NCI-H526 treated with DMSO at 0.1 percent for 48 hours (cell line): ENCODE data around the gene MTG2.

Experiments
- DNase-seq: peaks from one replicate; lab custom pipeline; 2025; lab: John Stamatoyannopoulos, UW

Gene MTG2

GRCh38 chr20:62162765-62163484 is 19.9 kb upstream of the MTG2 start:
- no peak for DNase-seq

GRCh38 chr20:62163485-62163865 is 19.4 kb upstream of the MTG2 start:
- DNase-seq: no peak

- DNase-seq: no peak
Measured at GRCh38 chr20:62163986-62164762, 18.7 kb upstream of the MTG2 start.

GRCh38 chr20:62164879-62165761 is 17.7 kb upstream of the MTG2 start:
- no peak for DNase-seq

GRCh38 chr20:62165762-62166399 is 16.9 kb upstream of the MTG2 start:
- DNase-seq: no peak

- no peak for DNase-seq
Measured at GRCh38 chr20:62167474-62167873, 15.4 kb upstream of the MTG2 start.

DNA sequence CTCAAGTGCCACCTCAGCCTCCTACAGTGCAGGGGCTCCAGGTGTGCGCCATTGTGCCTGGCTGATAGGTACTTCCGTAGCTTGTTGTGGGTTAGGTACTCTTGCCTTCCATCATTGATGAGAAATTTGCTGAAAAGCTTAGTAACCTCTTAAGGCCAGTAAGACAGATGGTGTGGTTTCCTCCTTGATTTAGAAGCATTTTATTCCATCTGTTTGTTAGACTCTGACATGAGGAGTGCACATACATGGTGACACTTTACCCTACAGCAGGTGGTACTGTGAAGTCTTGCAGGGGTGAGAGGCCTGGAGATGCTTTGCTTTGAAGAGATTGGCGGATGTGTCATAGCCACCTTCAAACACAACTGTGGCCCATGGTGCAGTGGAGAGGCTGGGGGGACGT is 14.8 kb upstream of the MTG2 start:
- DNase-seq: no peak

- no peak for DNase-seq
Measured at GRCh38 chr20:62168890-62169435, 13.9 kb upstream of the MTG2 start.

DNA sequence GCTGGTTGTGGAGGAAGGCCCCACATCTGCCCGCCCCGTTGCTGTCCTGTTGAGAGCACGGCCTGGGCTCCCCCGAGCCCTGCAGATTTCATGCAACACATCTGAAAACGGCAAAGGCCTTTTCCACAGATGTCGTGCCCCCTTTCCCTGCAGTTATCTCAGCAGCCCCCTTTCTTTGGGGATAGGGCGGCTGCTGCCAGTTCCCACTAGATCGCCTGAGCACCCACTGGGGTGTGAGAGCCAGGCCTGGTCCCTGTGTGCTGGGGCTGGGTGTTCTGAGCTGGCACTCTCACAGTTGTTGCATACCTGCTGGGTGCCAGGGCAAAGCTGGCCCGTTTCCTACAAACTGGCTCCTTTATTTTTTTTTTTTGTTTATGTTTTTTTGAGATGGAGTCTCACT is 12.3 kb upstream of the MTG2 start:
- DNase-seq: no peak

- no peak for DNase-seq
Measured at GRCh38 chr20:62171245-62171644, 11.6 kb upstream of the MTG2 start.

- no peak for DNase-seq
Measured at GRCh38 chr20:62172666-62173065, 10.2 kb upstream of the MTG2 start.

DNA sequence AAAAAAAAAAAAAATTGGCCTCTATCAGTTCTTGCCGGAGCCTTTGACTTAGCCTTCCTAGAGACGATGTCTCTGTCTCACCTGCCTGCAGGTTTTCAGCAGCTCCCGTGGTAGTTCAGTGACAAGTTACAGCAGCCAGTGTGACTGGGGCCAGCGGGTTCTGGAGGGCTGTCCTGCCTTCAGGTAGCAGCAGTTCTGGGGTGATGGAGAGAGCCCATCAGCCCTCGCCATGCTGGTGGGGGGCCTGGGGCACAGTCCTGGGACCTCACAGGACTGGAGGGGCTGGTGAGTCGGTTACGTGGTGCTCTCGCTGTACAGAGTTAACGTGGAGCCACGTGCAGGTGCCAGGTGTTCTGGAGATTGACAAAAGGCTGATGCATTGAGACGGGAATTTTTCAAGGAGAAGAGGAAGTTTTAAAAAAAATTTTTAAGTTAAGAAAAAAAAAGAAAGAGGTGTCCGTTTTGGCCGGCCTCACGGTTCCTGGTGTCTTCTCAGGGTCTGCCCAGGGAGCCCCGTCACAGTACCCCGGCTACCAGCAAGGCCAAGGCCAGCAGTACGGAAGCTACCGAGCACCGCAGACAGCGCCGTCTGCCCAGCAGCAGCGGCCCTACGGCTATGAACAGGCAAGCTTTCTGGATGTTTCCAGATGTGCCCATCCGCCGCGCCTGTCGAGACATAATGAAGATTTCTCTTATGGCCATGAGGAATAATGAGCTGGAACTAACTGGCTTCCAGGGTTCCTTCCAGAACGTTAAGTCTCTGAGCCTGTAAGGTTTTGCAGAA is 8.6 kb upstream of the MTG2 start:
- DNase-seq: no peak

DNA sequence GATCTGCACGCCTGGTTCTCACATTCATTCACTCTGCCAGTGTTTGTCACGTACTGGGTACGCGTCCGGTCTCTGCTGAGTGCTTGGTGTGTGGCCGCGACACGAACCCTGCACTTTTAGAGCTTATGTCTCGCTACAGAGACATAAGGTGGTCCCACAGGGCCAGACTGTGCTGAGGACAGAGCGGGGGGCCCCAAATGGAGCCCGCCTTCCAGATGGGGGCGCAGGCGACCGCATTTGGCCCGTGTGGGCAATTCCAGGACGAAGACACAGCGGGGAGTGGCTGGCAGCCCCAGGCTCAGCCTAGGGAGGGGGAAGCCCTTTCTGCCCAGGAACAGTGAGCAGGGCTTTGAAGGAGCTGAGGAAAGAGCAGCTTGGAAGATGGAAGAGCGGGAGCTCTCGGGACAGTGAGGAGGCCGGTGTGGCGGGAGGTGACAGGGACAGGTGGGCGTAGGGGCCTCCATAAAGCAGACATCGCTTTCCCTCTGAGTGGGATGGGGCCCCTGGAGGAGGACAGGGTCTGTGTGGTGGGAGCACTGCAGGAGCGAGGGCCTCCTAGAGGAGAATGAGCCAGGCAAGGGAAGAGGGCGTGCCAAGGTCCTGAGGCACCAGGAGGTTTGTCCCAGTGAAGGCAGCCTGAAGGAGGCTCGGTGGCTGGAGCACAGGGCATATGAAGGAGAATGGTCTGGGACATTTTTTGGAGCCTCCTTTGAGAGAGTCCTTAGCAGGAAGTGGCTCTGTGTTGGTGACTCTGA is 7.8 kb upstream of the MTG2 start:
- DNase-seq: no peak

DNA sequence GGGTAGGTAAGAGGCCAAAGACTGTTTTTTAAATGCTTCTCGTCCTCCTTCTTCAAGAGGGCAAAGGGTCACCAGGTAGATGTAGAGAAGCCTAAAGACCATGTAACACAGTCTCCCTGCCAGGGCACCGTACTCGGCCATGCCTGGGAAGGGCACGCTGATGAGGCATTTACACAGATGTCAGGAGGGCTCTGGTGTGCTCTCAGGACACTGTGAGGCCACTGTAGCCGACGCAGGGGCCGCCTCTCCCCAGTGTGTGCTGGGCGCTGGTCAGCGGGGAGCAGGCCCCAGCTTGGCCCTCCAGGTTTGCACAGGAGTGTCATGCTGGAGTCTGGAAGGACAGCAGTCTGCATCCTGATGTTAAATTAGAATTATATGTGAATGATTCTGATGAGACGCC is 7.1 kb upstream of the MTG2 start:
- DNase-seq: no peak

DNA sequence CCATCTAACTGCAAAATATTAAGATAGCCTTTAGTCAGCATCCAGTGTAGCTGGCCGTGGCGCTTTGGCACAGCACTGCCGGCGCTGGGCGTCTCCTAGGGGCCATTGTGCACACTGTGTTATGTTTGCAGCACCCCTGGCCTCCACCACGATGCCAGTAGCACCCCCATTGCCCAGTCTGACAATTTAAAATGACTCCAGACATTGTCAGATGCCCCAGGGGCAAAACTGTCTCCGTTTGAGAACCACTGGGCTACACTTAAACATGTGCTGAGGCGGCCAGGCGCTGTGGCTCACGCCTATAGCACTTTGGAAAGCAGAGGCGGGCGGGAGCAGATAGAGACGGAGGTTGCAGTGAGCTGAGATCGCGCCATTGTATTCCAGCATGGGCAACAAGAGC is 6.0 kb upstream of the MTG2 start:
- no peak for DNase-seq

GRCh38 chr20:62177307-62177706 is 5.5 kb upstream of the MTG2 start:
- DNase-seq: no peak

DNA sequence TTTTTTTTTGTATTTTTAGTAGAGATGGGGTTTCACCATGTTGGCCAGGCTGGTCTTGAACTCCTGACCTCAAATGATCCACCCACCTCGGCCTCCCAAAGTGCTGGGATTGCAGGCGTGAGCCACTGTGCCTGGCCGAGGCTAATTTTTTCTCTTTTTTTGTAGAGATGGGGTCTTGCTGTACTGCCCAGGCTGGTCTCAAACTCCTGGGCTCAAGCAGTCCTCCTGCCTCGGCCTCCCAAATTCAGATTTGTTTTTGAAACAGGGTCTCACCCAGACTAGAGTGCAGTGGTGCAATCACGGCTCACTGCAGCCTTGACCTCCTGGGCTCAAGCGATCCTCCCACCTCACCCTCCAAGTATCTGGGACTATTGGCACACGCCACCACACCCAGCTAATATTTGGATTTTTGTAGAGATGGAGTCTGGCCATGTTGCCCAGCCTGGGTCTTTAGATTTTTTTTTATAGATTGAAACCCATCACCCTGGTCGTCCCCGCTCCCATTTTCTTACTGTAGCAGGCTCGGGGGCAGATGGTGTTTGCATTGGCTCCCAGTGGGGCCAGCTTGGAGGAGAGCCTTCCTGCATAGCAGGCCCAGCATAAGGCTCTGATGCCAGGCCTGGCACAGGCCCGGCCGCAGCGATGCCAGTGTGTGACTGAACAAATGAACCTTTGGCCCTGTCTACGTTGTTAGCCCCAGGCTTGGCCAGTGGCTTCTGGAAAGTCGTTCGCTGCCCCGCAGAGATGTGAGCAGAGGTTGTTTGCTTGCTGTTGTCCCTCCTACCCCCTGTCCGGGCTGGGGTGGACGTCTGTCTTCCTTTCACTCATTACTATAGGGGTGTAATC is 4.3 kb upstream of the MTG2 start:
- DNase-seq: no peak

DNA sequence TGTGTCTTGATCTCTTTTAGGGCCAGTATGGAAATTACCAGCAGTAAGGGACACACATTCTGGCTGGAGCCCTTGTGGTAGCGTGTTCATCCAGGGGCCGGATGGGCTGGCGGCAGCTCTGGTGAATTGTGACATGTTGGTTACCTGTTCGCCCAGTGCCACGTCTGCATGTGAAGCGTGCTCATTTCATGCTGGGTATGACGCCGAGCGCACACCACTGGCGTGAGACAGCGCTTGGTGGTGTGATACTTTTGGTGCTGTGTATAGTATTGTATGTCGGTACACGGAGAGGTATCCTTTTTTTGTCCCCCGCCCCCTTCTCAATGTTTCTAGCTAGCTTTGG is 3.7 kb upstream of the MTG2 start:
- DNase-seq: no peak

- no peak for DNase-seq
Measured at GRCh38 chr20:62181808-62182207, 1.0 kb upstream of the MTG2 start.
